ENCODE data around the gene PJA1. TPM values are rescaled to one million over a fixed set of nuclear protein-coding genes. Genes with fewer than 3 reads are reported as not detected.
A peak's percentile ranks its signal among the peaks of the same experiment; 100 is the strongest.

PJA1 gene
- polyA plus RNA-seq (2012; ENCODE audit: missing spikeins), result 8.3 TPM

DNA sequence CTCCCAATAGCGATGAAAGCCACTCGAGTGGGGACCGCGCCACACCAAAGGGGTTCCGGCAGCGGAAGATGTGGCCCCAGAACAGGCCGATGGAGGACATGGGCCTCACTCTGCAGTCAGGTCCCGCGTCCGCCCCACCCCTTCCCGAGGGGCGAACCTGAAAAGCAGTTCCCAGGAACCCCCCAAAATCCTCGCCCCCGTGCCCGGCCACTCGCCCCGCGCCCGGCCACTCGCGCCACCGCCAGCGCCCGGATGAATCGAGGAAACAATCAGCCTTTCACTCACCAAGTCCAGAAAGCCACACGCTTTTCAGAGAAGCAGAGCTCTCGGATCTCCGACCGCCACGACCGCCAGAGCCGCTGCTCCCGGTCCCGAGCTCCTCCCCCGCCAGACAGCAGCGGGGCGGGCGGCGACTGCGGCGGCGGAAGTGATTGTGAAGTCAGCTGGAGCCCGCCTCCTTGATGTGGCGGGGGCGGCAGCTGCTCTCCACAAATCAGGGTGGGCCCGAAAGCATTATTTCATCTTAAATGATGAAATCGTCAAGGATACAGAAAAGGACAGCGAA lies at the start of gene PJA1:
PJA1 (minus strand) TSS at position 367 of the 565 bp plus-strand sequence. CDS start 2,380 bp downstream, outside the sequence.
- DNase-seq (ENCODE audit: insufficient read length) (peak; percentile 45), FAIRE-seq (no peak)
- TF ChIP-seq TAF1 (IDR thresholded peaks at IDR 0.05; ENCODE audit: borderline replicate concordance, low read depth, low read length) (no peak), POLR2A (IDR thresholded peaks at IDR 0.05; ENCODE audit: low read depth, low read length) (no peak)

DNA sequence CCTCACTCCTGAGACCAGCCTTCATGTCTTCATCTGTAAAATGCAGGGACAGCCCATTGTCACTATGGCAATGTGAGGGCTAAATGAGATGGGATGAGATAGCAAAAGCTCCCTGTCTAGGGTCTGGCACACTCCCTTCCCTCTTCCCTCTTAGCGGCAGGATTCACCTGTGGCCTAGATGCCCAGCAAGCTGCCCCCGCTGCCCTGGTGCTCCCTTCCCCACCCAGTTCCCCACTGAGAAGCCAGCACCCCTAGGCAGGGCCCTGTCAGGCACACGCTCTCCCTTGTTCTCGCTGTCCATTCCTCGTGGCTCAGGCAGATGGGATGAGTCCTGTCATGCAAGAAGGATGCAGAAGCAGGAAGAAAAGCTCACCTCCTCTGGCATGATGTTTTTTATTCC lies 49.2 kb upstream of the PJA1 start:
- FAIRE-seq, result no peak
- no peak for TF ChIP-seq POLR2A (IDR thresholded peaks at IDR 0.05; ENCODE audit: low read depth, low read length)
- TF ChIP-seq POLR2AphosphoS5 (IDR thresholded peaks at IDR 0.05; ENCODE audit: low read depth, low read length), result no peak
- TF ChIP-seq TAF1 (IDR thresholded peaks at IDR 0.05; ENCODE audit: borderline replicate concordance, low read depth, low read length), result no peak
- no peak for DNase-seq (ENCODE audit: insufficient read length)

DNA sequence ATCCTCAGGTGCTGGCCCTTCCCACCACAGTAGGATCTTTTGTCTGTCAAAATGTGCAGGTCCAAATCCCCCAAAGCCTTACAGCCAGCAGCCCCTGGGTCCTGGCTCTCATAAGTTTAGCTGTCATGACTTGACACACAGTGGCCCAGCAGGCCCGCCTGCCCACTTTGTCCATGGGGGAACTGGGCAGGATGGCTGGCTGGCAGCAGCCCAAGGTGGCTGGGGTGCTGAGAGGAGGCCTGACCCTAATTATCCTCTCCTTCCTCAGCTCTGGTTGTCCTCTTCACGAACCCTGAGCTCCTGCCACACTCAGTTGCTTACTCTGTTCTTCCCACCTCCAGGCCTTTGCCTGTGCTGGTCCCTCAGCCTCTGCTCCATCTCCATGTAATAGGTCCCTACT lies 46.4 kb upstream of the PJA1 start:
- DNase-seq (ENCODE audit: insufficient read length) (no peak), FAIRE-seq (no peak)
- TF ChIP-seq POLR2AphosphoS5 (IDR thresholded peaks at IDR 0.05; ENCODE audit: low read depth, low read length), result no peak
- no peak for TF ChIP-seq POLR2A (IDR thresholded peaks at IDR 0.05; ENCODE audit: low read depth, low read length)
- TF ChIP-seq TAF1 (IDR thresholded peaks at IDR 0.05; ENCODE audit: borderline replicate concordance, low read depth, low read length), result no peak

DNA sequence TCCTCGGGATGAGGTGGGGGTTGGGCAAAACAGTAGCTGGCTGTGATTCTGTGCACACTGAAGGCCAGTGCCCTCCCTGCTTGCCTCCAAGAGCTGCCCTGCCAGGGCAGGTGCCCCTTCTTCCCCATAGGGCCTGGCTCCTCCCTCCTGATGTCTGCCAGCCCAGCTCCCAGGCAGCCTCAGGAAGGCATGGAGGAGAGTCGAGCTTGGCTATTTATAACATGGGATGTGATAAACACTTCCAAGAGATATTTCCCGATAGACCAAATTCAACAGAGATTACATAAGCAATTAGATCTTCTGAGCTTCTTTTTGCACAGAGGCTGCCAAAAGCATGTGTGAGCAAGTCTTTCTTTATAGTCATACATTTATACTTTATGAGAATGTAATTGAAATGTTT lies 45.3 kb upstream of the PJA1 start:
- TF ChIP-seq POLR2AphosphoS5 (IDR thresholded peaks at IDR 0.05; ENCODE audit: low read depth, low read length) (no peak), TAF1 (IDR thresholded peaks at IDR 0.05; ENCODE audit: borderline replicate concordance, low read depth, low read length) (no peak), POLR2A (IDR thresholded peaks at IDR 0.05; ENCODE audit: low read depth, low read length) (no peak)
- FAIRE-seq, result no peak
- no peak for DNase-seq (ENCODE audit: insufficient read length)

- DNase-seq (ENCODE audit: insufficient read length) (no peak), FAIRE-seq (no peak)
- TF ChIP-seq TAF1 (IDR thresholded peaks at IDR 0.05; ENCODE audit: borderline replicate concordance, low read depth, low read length) (no peak), POLR2AphosphoS5 (IDR thresholded peaks at IDR 0.05; ENCODE audit: low read depth, low read length) (no peak), POLR2A (IDR thresholded peaks at IDR 0.05; ENCODE audit: low read depth, low read length) (no peak)
These were observed 42.0 kb upstream of the PJA1 start for GRCh38 chrX:69207216-69207615.

GRCh38 chrX:69203638-69204037 lies 38.4 kb upstream of the PJA1 start:
- TF ChIP-seq POLR2AphosphoS5 (IDR thresholded peaks at IDR 0.05; ENCODE audit: low read depth, low read length) (no peak), TAF1 (IDR thresholded peaks at IDR 0.05; ENCODE audit: borderline replicate concordance, low read depth, low read length) (no peak), POLR2A (IDR thresholded peaks at IDR 0.05; ENCODE audit: low read depth, low read length) (no peak)
- no peak for DNase-seq (ENCODE audit: insufficient read length)
- FAIRE-seq, result no peak

DNA sequence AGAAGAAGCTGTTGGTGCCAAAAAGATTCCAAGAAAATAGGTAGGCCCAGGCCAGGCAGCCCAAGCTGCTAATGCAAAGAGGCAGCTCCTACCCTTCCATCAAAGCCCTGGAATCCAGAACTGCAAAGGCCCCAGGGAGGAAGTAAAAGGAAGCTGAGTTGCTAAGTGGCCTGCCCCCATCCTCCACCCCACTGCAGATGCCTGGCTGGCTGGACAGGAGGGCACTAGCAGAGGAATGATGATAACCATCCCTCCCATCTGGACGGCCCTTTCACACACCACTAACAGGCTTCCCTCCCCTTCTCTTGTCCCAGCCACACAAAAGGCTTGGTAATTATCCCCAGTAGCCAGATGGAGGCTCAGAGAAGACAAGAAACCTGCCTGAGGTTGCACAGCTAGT lies 32.4 kb upstream of the PJA1 start:
- TF ChIP-seq POLR2A (IDR thresholded peaks at IDR 0.05; ENCODE audit: low read depth, low read length) (no peak), POLR2AphosphoS5 (IDR thresholded peaks at IDR 0.05; ENCODE audit: low read depth, low read length) (no peak), TAF1 (IDR thresholded peaks at IDR 0.05; ENCODE audit: borderline replicate concordance, low read depth, low read length) (no peak)
- DNase-seq (ENCODE audit: insufficient read length) (no peak), FAIRE-seq (no peak)

GRCh38 chrX:69196666-69197065 lies 31.4 kb upstream of the PJA1 start:
- DNase-seq (ENCODE audit: insufficient read length) (no peak), FAIRE-seq (no peak)
- no peak for TF ChIP-seq POLR2AphosphoS5 (IDR thresholded peaks at IDR 0.05; ENCODE audit: low read depth, low read length)
- no peak for TF ChIP-seq TAF1 (IDR thresholded peaks at IDR 0.05; ENCODE audit: borderline replicate concordance, low read depth, low read length)
- TF ChIP-seq POLR2A (IDR thresholded peaks at IDR 0.05; ENCODE audit: low read depth, low read length), result no peak

DNA sequence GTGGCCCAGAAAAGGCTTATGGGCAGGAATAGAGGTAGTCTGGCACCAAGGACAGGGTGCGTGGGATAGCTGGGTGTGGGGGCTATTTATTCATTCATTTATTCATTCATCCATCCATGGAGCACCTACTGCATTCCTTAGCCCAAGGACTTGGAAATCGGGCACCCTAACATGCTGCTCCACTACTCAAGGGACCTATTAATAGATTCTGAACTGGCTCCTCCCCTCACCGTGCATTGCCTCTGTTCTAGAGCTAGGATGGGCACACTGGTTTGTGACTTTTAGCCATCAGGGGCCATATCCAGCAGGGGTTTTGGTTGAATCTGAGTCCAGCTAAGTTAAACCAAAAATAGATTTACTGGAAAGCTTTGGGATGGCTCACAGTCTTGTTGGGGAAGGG lies 30.6 kb upstream of the PJA1 start:
- TF ChIP-seq TAF1 (IDR thresholded peaks at IDR 0.05; ENCODE audit: borderline replicate concordance, low read depth, low read length), result no peak
- TF ChIP-seq POLR2A (IDR thresholded peaks at IDR 0.05; ENCODE audit: low read depth, low read length), result no peak
- TF ChIP-seq POLR2AphosphoS5 (IDR thresholded peaks at IDR 0.05; ENCODE audit: low read depth, low read length), result no peak
- DNase-seq (ENCODE audit: insufficient read length) (no peak), FAIRE-seq (no peak)

GRCh38 chrX:69195192-69195591 lies 29.9 kb upstream of the PJA1 start:
- DNase-seq (ENCODE audit: insufficient read length) (no peak), FAIRE-seq (no peak)
- TF ChIP-seq POLR2A (IDR thresholded peaks at IDR 0.05; ENCODE audit: low read depth, low read length) (no peak), TAF1 (IDR thresholded peaks at IDR 0.05; ENCODE audit: borderline replicate concordance, low read depth, low read length) (no peak), POLR2AphosphoS5 (IDR thresholded peaks at IDR 0.05; ENCODE audit: low read depth, low read length) (no peak)

GRCh38 chrX:69192603-69193002 lies 27.4 kb upstream of the PJA1 start:
- FAIRE-seq (no peak), DNase-seq (ENCODE audit: insufficient read length) (no peak)
- TF ChIP-seq POLR2AphosphoS5 (IDR thresholded peaks at IDR 0.05; ENCODE audit: low read depth, low read length) (no peak), POLR2A (IDR thresholded peaks at IDR 0.05; ENCODE audit: low read depth, low read length) (no peak), TAF1 (IDR thresholded peaks at IDR 0.05; ENCODE audit: borderline replicate concordance, low read depth, low read length) (no peak)

- DNase-seq (ENCODE audit: insufficient read length), result no peak
- FAIRE-seq, result no peak
- no peak for TF ChIP-seq TAF1 (IDR thresholded peaks at IDR 0.05; ENCODE audit: borderline replicate concordance, low read depth, low read length)
- no peak for TF ChIP-seq POLR2AphosphoS5 (IDR thresholded peaks at IDR 0.05; ENCODE audit: low read depth, low read length)
- no peak for TF ChIP-seq POLR2A (IDR thresholded peaks at IDR 0.05; ENCODE audit: low read depth, low read length)
These were observed 24.5 kb upstream of the PJA1 start for GRCh38 chrX:69189576-69190371.
